ENCODE data around the gene C12orf43. TPM values are rescaled to one million over a fixed set of nuclear protein-coding genes. Genes with fewer than 3 reads are reported as not detected.

Gene C12orf43
- total RNA-seq, 2 experiments from 2014 or later: 19.8 to 20.7 TPM

- intact Hi-C loops (cut with micrococcal nuclease): no loop called here
- ChIA-PET CTCF (interaction anchor here (0.8 to 4.0 kb wide), 4 partner anchors 27 to 67 kb away, joined by 3 to 20 read pairs (median 4); no protein-coding TSS in a partner anchor), POLR2A (interaction anchor here (0.6 to 2.0 kb wide), 6 partner anchors 12 to 109 kb away, joined by 3 to 9 read pairs (median 5); partner anchors contain the start of gene C12orf43)
- peak; percentile 79 for ATAC-seq
- Mint-ChIP-seq H3K4me3 (peak overlapping the region; percentile 35), H3K9me3 (no peaks in the 10 kb centered on the region), H3K27ac (peak overlapping the region; percentile 85), H3K27me3 (no peaks in the 10 kb centered on the region), H3K36me3 (ENCODE audit: low read depth) (peaks cover 3% of the 10 kb centered on the region), H3K4me1 (ENCODE audit: low read depth) (peaks cover 51% of the 10 kb centered on the region)
- peak; percentile 83 for DNase-seq
- TF ChIP-seq CTCF (IDR thresholded peaks at IDR 0.05): no peak
Measured at GRCh38 chr12:121033625-121034349, 17.5 kb upstream of the C12orf43 start.

GRCh38 chr12:121030576-121031212 is 14.4 kb upstream of the C12orf43 start:
- Mint-ChIP-seq H3K36me3 (ENCODE audit: low read depth) (peaks cover 3% of the 10 kb centered on the region), H3K4me1 (ENCODE audit: low read depth) (peaks cover 28% of the 10 kb centered on the region), H3K9me3 (no peaks in the 10 kb centered on the region), H3K4me3 (no peak overlapping the region), H3K27me3 (no peaks in the 10 kb centered on the region), H3K27ac (peak overlapping the region; percentile 31)
- ATAC-seq (no peak), DNase-seq (no peak)
- intact Hi-C loops (cut with micrococcal nuclease): no loop called here
- ChIA-PET POLR2A (interaction anchor here (1.1 kb wide), 1 partner anchor 15 kb away, joined by 5 read pairs; the partner anchor contains the start of gene C12orf43), CTCF (interaction anchor here (1.0 to 1.4 kb wide), 2 partner anchors 14 to 24 kb away, joined by 3 to 4 read pairs; partner anchors contain the start of gene C12orf43)
- no peak for TF ChIP-seq CTCF (IDR thresholded peaks at IDR 0.05)

GRCh38 chr12:121026274-121027045 is 10.2 kb upstream of the C12orf43 start:
- Mint-ChIP-seq H3K27ac (no peak overlapping the region), H3K4me3 (no peak overlapping the region), H3K27me3 (no peaks in the 10 kb centered on the region), H3K36me3 (ENCODE audit: low read depth) (no peaks in the 10 kb centered on the region), H3K4me1 (ENCODE audit: low read depth) (no peaks in the 10 kb centered on the region), H3K9me3 (no peaks in the 10 kb centered on the region)
- no peak for TF ChIP-seq CTCF (IDR thresholded peaks at IDR 0.05)
- DNase-seq (no peak), ATAC-seq (no peak)
- intact Hi-C loops (cut with micrococcal nuclease): no loop called here
- POLR2A ChIA-PET: no interaction called here
- CTCF ChIA-PET: interaction anchor here (0.9 kb wide), 1 partner anchor 35 kb away, joined by 4 read pairs; no protein-coding TSS in a partner anchor

- no peak for TF ChIP-seq CTCF (IDR thresholded peaks at IDR 0.05)
- no peak overlapping the region for H3K4me3 Mint-ChIP-seq
- H3K9me3 Mint-ChIP-seq: no peaks in the 10 kb centered on the region
- no peaks in the 10 kb centered on the region for H3K36me3 Mint-ChIP-seq (ENCODE audit: low read depth)
- H3K27ac Mint-ChIP-seq: no peak overlapping the region
- no peaks in the 10 kb centered on the region for H3K27me3 Mint-ChIP-seq
- intact Hi-C loops (cut with micrococcal nuclease): no loop called here
- H3K4me1 Mint-ChIP-seq (ENCODE audit: low read depth): no peaks in the 10 kb centered on the region
- DNase-seq (no peak), ATAC-seq (no peak)
- CTCF ChIA-PET: interaction anchor here (0.7 kb wide), 1 partner anchor 34 kb away, joined by 3 read pairs; no protein-coding TSS in a partner anchor
- POLR2A ChIA-PET: no interaction called here
Measured at GRCh38 chr12:121025442-121026226, 9.3 kb upstream of the C12orf43 start.

All from activated CD8-positive, alpha-beta T cell treated with anti-CD3 and anti-CD28 coated beads for 36 hours (primary cell).